Stimulated activated naive B cell treated with anti-CD40 and anti-IgM and Interleukin-4, amounts not matched to agents 10 μg/mL and 1 μg/mL and 100 μg/mL, for 72 hours (primary cell): ENCODE results near the gene PGAP6.

Experiments
- ATAC-seq, 2 donors: fragments of 150-1000 bp; cut with Tn5 transposase; replicated peaks; 2 replicates each; pipeline ENCODE4 v1.10.0; 2021; ENCODE audit warnings: moderate library complexity in 1 of 2
- DNase-seq: peaks from one replicate; pipeline ENCODE4 v3.0.0; 2021
- H3K27ac Mint-ChIP-seq: one replicate; pipeline ENCODE4 v1.8.0; 2022; ENCODE audit warnings: mild to moderate bottlenecking, mixed read lengths
- H3K27me3 Mint-ChIP-seq, 2 donors: one replicate each; pipeline ENCODE4 v1.8.0; 2022; ENCODE audit warnings: mixed read lengths in 2 of 2
- H3K36me3 Mint-ChIP-seq, 2 donors: one replicate each; pipeline ENCODE4 v1.8.0; 2022; ENCODE audit warnings: mixed read lengths in 2 of 2, mild to moderate bottlenecking in 1 of 2
- H3K4me1 Mint-ChIP-seq, 2 donors: one replicate each; pipeline ENCODE4 v1.8.0; 2022; ENCODE audit warnings: mixed read lengths in 2 of 2, mild to moderate bottlenecking in 1 of 2
- H3K4me3 Mint-ChIP-seq, 2 donors: one replicate each; pipeline ENCODE4 v1.8.0; 2022; ENCODE audit warnings: mild to moderate bottlenecking in 2 of 2, mixed read lengths in 2 of 2, moderate library complexity in 1 of 2
- H3K9me3 Mint-ChIP-seq, 2 donors: one replicate each; pipeline ENCODE4 v1.8.0; 2022; ENCODE audit warnings: mixed read lengths in 2 of 2, mild to moderate bottlenecking in 1 of 2

PGAP6 gene

DNA sequence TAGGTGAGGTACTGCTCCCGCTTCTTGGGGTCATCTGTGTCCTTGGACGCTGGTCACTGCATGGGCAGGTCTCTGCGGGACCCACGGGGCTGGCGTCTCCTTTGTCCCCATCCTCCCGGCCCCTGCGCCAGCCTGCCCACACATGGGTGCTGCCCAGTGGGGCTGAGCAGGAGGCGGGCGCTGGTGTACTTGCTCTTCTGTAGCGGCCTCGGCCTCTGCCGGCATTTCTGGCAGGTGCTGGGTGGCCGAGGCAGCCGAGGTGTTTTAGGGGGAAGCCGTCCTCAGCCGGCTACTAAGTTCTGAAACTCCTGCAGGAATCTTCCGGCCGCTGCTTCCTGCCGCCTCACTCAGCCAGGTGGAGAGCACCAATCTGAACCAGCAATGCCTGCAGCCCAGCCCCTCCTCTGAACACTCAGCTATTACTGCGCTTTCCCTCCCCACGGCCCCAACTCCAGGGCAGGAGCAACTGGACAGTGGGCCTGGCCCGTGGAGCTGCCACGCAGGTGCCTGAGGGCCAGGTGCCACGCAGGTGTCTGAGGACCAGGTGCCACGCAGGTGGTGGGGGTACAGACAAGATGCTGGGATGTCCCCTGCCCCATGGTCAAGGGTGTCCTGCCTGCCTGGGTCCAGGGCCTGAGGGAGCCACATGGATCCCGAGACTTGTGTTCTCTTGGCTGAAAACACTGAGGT lies 29.9 kb upstream of the PGAP6 start:
- DNase-seq (no peak), ATAC-seq (no peak)
- H3K27ac Mint-ChIP-seq, result no peak overlapping the region
- peaks cover 0 to 2% of the 10 kb centered on the region in 2 donors for H3K4me1 Mint-ChIP-seq
- peaks cover 12 to 18% of the 10 kb centered on the region in 2 donors for H3K36me3 Mint-ChIP-seq
- H3K27me3 Mint-ChIP-seq, result no peaks in the 10 kb centered on the region
- no peaks in the 10 kb centered on the region for H3K9me3 Mint-ChIP-seq
- no peak overlapping the region for H3K4me3 Mint-ChIP-seq

DNA sequence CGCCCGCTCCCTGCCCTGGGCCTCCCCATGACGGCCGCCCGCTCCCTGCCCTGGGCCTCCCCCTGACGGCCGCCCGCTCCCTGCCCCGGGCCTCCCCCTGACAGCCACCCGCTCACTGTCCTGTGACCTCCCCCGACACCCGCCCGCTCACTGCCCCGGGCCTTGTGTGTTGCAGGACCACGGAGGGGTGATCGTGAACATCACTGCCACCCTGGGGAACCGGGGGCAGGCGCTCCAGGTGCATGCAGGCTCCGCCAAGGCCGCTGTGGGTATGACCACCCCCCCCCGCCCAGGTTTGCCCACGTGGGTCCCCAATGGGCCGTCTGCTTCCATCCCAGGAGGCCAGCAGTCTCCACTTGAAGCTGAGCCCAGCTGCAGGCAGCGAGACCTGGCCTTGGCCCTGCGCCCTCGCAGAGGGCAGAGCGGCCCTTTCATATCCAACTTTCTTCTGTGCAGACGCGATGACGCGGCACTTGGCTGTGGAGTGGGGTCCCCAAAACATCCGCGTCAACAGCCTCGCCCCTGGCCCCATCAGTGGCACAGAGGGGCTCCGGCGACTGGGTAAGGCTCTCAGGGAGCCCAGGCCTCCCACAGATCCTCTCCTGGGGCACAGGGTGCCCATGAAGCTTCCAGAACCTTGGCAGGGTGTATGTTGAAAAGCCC lies 28.9 kb upstream of the PGAP6 start:
- DNase-seq, result no peak
- no peaks in the 10 kb centered on the region for H3K27me3 Mint-ChIP-seq
- peaks cover 0 to 2% of the 10 kb centered on the region in 2 donors for H3K4me1 Mint-ChIP-seq
- no peak overlapping the region for H3K4me3 Mint-ChIP-seq
- ATAC-seq, result no peak
- no peaks in the 10 kb centered on the region for H3K9me3 Mint-ChIP-seq
- peaks cover 12 to 18% of the 10 kb centered on the region in 2 donors for H3K36me3 Mint-ChIP-seq
- no peak overlapping the region for H3K27ac Mint-ChIP-seq

DNA sequence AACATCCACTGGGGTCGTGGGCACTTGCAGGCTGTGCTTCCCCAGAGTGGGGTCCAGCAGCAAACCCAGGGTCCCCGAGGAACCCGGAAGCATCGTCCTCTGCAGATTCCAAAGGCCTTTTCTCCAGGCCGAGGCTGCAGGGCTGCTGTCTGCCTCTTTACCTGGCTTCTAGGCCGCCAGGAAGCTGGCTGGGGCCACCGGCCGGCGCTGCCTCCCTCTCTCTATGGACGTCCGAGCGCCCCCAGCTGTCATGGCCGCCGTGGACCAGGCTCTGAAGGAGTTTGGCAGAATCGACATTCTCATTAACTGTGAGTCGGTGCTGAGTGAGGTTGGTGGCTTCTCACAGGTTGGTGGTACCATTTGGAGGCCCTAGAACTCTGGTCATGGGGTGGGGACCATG lies 25.5 kb upstream of the PGAP6 start:
- H3K4me1 Mint-ChIP-seq, result peaks cover 0 to 2% of the 10 kb centered on the region in 2 donors
- no peak for DNase-seq
- no peaks in the 10 kb centered on the region for H3K27me3 Mint-ChIP-seq
- H3K4me3 Mint-ChIP-seq, result no peak overlapping the region
- H3K9me3 Mint-ChIP-seq, result no peaks in the 10 kb centered on the region
- H3K27ac Mint-ChIP-seq, result no peak overlapping the region
- ATAC-seq, result no peak
- H3K36me3 Mint-ChIP-seq, result peaks cover 13 to 18% of the 10 kb centered on the region in 2 donors

DNA sequence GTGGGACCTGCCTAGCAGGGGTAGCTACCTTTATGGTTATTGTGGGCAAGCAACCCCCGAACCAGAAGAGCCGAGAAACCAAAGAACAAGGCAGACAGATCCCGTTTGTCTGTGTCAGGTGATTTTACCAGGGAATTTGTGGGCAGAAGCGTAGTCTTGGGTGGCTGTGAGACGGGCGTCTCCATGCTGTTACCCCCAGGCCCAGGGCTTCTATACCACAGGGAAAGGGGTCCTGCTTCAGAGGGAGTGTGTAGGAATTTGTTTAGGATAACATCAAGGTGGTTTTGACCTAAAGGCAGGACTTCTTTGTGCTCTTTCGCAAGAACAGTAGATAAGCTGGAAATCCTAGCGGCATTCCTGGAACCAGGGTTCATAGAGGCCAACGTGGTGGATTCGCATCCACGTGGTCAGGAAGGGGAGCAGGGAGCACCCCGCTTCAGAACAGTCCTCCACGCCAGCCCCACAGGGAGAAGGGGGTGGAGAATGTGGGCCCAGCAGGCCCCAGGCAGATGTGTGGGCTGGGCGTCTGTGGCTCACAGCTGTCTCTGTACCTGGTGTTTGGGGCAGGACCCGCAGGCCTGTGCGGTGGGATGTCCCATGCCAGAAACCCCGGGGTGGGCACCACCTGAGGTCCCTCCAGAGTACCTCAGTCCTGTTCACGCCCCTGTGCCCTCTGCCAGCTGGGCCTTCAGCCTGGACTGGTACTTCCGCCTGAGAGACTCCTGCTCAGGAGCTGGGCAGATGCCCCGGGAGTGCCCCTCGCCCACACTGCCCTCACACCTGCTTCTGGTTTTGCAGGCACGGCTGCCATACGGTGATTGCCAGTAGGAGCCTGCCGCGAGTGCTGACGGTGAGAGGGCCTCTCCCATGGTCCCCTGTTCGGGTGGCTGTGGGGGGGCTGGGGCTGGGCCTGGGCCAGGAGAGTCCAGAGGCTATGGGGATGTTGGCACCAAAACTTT lies 24.0 kb upstream of the PGAP6 start:
- H3K27me3 Mint-ChIP-seq, result no peaks in the 10 kb centered on the region
- DNase-seq, result no peak
- ATAC-seq, result no peak
- peaks cover 11 to 16% of the 10 kb centered on the region in 2 donors for H3K36me3 Mint-ChIP-seq
- no peak overlapping the region for H3K4me3 Mint-ChIP-seq
- H3K9me3 Mint-ChIP-seq, result no peaks in the 10 kb centered on the region
- H3K4me1 Mint-ChIP-seq, result peaks cover under 1 to 2% of the 10 kb centered on the region in 2 donors
- no peak overlapping the region for H3K27ac Mint-ChIP-seq

DNA sequence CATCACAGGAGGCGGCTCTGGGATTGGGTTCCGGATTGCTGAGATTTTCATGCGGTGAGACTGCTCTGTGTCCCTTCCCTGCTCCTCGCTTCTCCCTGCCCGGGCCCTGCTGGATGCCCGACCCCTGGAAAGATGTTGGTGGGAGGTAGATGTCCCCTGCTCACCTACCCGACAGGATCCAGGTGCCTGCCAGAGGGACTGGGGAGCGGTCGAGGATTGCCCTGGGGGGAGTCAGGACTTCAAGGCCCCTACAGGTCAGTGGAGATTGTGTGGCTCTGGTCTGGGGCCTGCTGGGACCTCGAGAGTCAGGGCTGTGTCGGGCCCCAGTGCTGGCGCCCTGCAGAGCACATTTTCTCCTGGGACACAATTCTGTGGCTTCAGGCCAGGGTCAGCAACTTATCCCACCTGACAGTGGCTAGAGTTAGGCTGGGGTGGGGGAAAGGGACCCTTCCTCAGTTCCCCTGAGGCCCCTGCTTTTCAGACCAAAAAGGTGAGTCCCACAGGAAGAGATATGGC lies 23.3 kb upstream of the PGAP6 start:
- Mint-ChIP-seq H3K36me3 (peaks cover 8 to 17% of the 10 kb centered on the region in 2 donors), H3K27ac (no peak overlapping the region), H3K27me3 (no peaks in the 10 kb centered on the region), H3K4me3 (no peak overlapping the region), H3K4me1 (peaks cover 8% of the 10 kb centered on the region in 2 donors), H3K9me3 (no peaks in the 10 kb centered on the region)
- DNase-seq, result no peak
- no peak for ATAC-seq

DNA sequence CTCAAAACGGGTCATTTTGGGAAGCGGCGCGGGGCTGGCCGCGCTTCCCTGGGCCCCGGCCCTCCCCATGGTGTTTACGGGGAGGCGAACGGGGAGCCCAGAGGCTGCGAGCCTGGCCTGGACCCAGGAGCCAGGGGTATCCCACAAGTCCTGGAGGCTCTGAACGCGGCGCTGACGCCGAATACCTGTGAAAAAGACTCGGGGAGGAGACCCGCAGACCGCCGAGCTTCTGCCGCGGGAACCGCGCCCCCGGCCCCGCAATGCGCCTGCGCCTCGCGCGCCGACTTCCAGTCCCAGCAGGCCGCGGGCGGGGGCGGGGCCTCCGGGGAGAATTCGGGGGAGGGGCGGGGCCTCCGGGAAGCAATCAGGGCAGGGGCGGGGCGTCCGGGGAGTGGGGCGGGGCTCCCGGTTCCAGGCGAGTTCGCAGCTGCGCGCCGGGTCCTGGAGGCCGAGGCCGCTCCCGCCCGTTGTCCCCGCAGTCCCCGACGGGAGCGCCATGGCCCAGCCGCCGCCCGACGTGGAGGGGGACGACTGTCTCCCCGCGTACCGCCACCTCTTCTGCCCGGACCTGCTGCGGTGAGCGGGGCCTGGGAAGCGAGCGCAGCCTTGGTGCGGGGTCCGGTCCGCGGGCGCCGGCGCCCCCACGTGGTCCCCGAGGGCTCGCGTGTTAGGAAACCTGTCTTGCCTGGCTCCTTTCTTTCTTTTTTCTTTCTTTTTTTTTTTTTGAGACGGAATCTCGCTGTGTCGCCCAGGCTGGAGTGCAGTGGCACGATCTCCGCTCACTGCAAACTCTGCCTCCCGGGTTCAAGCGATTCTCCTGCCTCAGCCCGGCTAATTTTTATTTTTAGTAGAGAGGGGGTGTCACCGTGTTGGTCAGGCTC lies 19.9 kb upstream of the PGAP6 start, which contains the start of gene DECR2:
Gene DECR2, plus strand, starts transcription at position 418 of the 881 bp plus-strand sequence. Its CDS starts 79 bp downstream, at position 497.
- peak; percentile 90 for DNase-seq
- Mint-ChIP-seq H3K27me3 (no peaks in the 10 kb centered on the region), H3K27ac (peak within 1 kb of the TSS; percentile 99), H3K9me3 (no peaks in the 10 kb centered on the region), H3K36me3 (peaks cover 2 to 10% of the 10 kb centered on the region in 2 donors), H3K4me3 (peak within 1 kb of the TSS; percentile 87 to 91), H3K4me1 (peaks cover 20 to 27% of the 10 kb centered on the region in 2 donors)
- ATAC-seq, result peak; percentile 75 to 83

DNA sequence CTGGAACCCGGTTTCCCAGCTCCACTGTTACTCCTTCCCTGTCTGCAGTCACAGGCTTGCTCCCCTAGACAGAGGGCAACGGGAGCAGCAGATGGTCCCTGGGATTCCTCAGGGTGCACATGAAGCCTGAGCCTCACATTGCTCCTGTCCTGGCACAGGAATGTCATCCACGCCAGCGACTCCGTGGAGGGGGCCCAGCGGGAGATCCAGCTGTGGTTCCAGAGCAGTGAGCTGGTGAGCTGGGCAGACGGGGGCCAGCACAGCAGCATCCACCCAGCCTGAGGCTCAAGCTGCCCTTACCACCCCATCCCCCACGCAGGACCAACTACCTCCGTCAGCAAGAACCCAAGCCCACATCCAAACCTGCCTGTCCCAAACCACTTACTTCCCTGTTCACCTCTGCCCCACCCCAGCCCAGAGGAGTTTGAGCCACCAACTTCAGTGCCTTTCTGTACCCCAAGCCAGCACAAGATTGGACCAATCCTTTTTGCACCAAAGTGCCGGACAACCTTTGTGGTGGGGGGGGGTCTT lies 18.3 kb upstream of the PGAP6 start:
- DNase-seq (no peak), ATAC-seq (peak in 1 of 2 donors; percentile 1)
- H3K27ac Mint-ChIP-seq, result peak overlapping the region; percentile 99
- H3K9me3 Mint-ChIP-seq, result no peaks in the 10 kb centered on the region
- peaks cover 24 to 31% of the 10 kb centered on the region in 2 donors for H3K4me1 Mint-ChIP-seq
- peak overlapping the region; percentile 87 to 91 for H3K4me3 Mint-ChIP-seq
- H3K36me3 Mint-ChIP-seq, result peaks cover 2 to 10% of the 10 kb centered on the region in 2 donors
- H3K27me3 Mint-ChIP-seq, result no peaks in the 10 kb centered on the region

DNA sequence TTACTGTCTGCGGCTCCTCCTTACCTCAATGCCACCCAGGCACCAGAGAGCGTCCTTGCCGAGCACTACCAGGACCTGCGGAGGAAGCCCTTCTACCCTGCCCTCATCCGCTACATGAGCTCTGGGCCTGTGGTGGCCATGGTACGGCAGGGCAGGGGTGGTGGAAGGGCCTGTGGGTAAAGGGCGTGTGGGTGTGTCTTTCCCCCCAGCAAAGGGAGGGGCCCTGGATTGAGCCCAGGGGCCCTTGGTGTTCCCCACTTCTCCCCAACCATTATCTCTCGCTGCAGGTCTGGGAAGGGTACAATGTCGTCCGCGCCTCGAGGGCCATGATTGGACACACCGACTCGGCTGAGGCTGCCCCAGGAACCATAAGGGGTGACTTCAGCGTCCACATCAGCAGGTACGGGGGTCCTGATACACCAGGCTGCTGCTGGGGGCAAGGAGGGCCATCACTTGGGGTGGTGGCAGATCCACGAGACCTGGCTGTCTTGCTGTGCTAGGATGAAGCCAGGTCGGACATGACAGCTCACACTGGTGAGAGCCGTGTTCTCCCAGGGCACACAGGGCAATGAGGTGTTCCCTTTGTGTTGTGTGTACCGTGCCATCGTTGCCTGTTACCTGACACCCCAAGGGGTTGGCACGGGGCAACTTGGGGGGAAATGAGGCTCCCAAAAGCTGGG lies 17.7 kb upstream of the PGAP6 start:
- peaks cover 24 to 31% of the 10 kb centered on the region in 2 donors for H3K4me1 Mint-ChIP-seq
- peaks cover 0 to 10% of the 10 kb centered on the region in 2 donors for H3K36me3 Mint-ChIP-seq
- peak overlapping the region; percentile 87 to 91 for H3K4me3 Mint-ChIP-seq
- DNase-seq (no peak), ATAC-seq (no peak)
- H3K27ac Mint-ChIP-seq, result peak overlapping the region; percentile 51
- H3K9me3 Mint-ChIP-seq, result no peaks in the 10 kb centered on the region
- no peaks in the 10 kb centered on the region for H3K27me3 Mint-ChIP-seq

DNA sequence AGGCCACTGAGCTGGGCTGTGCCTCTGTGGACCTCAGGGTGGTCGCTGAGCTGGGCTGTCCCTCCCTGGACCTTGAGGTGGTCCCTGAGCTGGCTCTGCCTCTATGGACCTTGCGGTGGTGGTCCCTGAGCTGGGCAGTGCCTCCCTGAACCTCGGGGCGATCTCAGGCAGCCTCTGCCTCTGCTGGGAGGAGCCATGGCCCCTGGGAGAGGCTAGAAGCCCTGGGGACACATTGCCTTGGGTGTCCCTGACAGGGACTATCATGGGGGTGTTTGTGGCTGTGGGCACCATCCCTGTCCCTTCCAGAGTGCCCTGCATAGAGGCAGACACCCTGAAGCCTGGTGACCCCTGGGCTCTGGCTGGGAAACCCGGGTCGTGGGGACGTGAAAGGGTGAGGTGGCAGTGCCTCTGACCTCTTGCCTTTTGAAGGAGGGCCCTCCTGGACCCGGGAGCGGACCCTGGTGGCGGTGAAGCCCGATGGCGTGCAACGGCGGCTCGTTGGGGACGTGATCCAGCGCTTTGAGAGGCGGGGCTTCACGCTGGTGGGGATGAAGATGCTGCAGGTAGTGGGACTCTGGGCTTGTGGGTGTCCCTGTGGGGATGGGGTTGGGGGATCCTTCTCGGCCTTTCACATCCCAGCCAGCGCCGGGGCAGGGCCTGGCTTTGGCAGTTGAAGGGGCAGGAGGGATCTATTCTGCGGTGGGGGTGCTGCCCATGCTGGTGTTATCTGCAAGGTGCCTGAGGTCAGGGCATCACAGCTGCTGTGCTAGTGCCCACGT lies 17.0 kb upstream of the PGAP6 start:
- H3K4me1 Mint-ChIP-seq, result peaks cover 24 to 31% of the 10 kb centered on the region in 2 donors
- H3K27ac Mint-ChIP-seq, result peak overlapping the region; percentile 88
- peaks cover 0 to 10% of the 10 kb centered on the region in 2 donors for H3K36me3 Mint-ChIP-seq
- H3K4me3 Mint-ChIP-seq, result peak overlapping the region; percentile 17 to 79
- DNase-seq (no peak), ATAC-seq (no peak)
- H3K9me3 Mint-ChIP-seq, result no peaks in the 10 kb centered on the region
- H3K27me3 Mint-ChIP-seq, result no peaks in the 10 kb centered on the region

DNA sequence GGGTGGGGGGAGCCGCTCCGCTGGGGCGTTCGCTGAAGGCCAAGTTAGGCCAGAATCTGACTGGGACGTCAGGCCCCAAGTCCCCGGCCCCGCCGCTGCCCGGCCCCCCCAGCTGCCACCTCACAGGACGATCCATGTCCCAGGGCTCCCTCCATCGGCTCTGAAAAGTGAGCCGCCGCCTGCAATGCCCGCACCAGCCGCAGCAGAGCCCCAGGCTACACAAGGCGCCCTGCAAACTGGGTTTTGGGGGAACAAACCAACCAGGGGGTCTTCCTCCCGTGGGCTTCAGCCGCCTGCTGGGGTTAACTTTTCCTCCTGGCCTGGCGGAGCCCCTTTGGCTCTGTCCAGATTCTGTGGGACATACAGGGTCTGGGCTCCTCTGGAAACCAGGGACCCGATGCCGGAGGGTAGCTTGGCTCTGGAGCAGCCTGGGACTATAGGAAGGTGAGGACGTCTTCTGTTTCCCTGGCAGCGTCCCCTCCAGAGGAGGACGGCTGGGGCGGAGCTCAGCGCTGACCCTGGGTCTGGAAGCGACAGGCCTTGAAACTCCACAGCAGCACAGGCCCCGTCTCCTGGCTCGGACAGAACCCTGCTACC lies 16.1 kb upstream of the PGAP6 start:
- Mint-ChIP-seq H3K4me3 (peak overlapping the region; percentile 78 to 79), H3K27ac (peak overlapping the region; percentile 88), H3K27me3 (no peaks in the 10 kb centered on the region), H3K36me3 (peaks cover 0 to 10% of the 10 kb centered on the region in 2 donors), H3K9me3 (no peaks in the 10 kb centered on the region), H3K4me1 (peaks cover 24 to 31% of the 10 kb centered on the region in 2 donors)
- no peak for DNase-seq
- ATAC-seq, result peak; percentile 14 to 20

DNA sequence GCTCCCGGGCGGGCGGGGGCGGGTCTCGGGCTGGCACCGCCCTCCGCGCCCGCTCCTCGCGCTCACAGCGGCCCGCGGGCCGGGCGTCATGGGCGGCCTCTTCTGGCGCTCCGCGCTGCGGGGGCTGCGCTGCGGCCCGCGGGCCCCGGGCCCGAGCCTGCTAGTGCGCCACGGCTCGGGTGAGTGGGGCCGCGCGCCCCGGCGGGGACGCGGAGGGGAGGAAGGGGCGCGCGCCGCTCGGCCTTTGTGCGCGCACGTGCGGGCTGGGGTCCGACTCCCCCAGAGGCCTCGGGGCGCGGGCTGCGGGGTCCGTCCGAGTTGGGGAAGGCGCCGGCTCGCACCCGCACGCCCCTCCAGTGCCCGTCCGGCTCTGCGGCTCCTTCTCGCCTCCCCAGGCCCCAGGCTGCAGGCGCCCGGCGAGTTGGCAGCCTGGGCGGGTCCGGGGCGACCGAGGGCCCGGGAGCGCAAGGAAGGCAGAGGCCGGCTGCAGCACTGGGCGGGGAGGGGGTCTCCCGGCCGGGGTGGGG lies 15.4 kb upstream of the PGAP6 start, which contains the start of gene NME4:
Gene NME4, plus strand, starts transcription at position 65 of the 527 bp plus-strand sequence. Its CDS starts 24 bp downstream, at position 89.
- Mint-ChIP-seq H3K27me3 (no peaks in the 10 kb centered on the region), H3K4me1 (peaks cover 24 to 32% of the 10 kb centered on the region in 2 donors), H3K27ac (peak within 1 kb of the TSS; percentile 95), H3K9me3 (no peaks in the 10 kb centered on the region), H3K4me3 (peak within 1 kb of the TSS; percentile 88 to 90), H3K36me3 (peaks cover 0 to 10% of the 10 kb centered on the region in 2 donors)
- DNase-seq (no peak), ATAC-seq (peak; percentile 13 to 19)
